Gastroesophageal sphincter (tissue), 4 donors: ENCODE results near the gene CCN5. TPM values are rescaled to one million over a fixed set of nuclear protein-coding genes. Genes with fewer than 3 reads are reported as not detected.
A peak's percentile ranks its signal among the peaks of the same experiment; 100 is the strongest.

Experiments
- ATAC-seq: fragments of 150-250 bp; one replicate; pipeline ENCODE4 v1.9.1; 2016; ENCODE audit warnings: mild to moderate bottlenecking, moderate library complexity
- H3K27ac ChIP-seq, 4 donors: fragments of 200-600 bp; sonication (generic) in 3 of 4; 1 replicate in 3 of 4; 2 replicates in 1 of 4; pipeline ENCODE4 v1.5.1; 2016 to 2019
- H3K27me3 ChIP-seq: fragments of 200-600 bp; sonication (generic); one replicate; pipeline ENCODE4 v1.5.1; 2019
- H3K36me3 ChIP-seq, 2 donors: fragments of 200-600 bp; sonication (generic); one replicate each; pipeline ENCODE4 v1.5.1; 2019; ENCODE audit warnings: control low read depth in 1 of 2
- H3K4me1 ChIP-seq, 3 donors: fragments of 200-600 bp; sonication (generic); 1 replicate in 2 of 3; 2 replicates in 1 of 3; pipeline ENCODE4 v1.5.1; 2016 to 2019; ENCODE audit warnings: control low read depth in 2 of 3
- H3K4me3 ChIP-seq, 2 donors: fragments of 200-600 bp; sonication (generic); one replicate each; pipeline ENCODE4 v1.5.1; 2019; ENCODE audit warnings: mild to moderate bottlenecking in 1 of 2, moderate library complexity in 1 of 2
- H3K9me3 ChIP-seq, 3 donors: fragments of 200-600 bp; sonication (generic); one replicate each; pipeline ENCODE4 v1.5.1; 2017 to 2019; ENCODE audit warnings: control low read depth in 2 of 3
- CTCF ChIP-seq, 4 experiments: fragments of 200-600 bp in 2 of 4; fragments of 450-650 bp in 2 of 4; sonication (generic) in 1 of 4; IDR thresholded peaks; one replicate each; pipeline ENCODE4 v1.5.1; 2017 to 2019; ENCODE audit warnings: antibody characterized with exemption in 4 of 4, mild to moderate bottlenecking in 2 of 4, moderate library complexity in 2 of 4
- EP300 ChIP-seq: sonication (generic); formaldehyde crosslinking; IDR thresholded peaks from one replicate; pipeline ENCODE4 v1.6.1; 2017; ENCODE audit warnings: antibody characterized with exemption, mild to moderate bottlenecking
- POLR2A ChIP-seq, 2 donors: fragments of 450-650 bp; IDR thresholded peaks; one replicate each; pipeline ENCODE4 v1.6.1; 2017; ENCODE audit warnings: antibody characterized with exemption in 2 of 2, mild to moderate bottlenecking in 2 of 2, moderate library complexity in 1 of 2
- POLR2AphosphoS5 ChIP-seq: sonication (generic); formaldehyde crosslinking; IDR thresholded peaks from one replicate; pipeline ENCODE4 v1.6.1; 2017; ENCODE audit warnings: antibody characterized with exemption
- WGBS, 2 donors: methylation state at CpG; one replicate each; pipeline ENCODE4 v1.1.5; 2018; ENCODE audit warnings: low coverage in 1 of 2; 5-methylcytosine and 5-hydroxymethylcytosine counted together
- total RNA-seq, 4 donors: library from RNA; depleted of rRNA; stranded (reverse); fragments of >200 nt; gene quantifications; one replicate each; pipeline ENCODE4 v1.1.0, GENCODE V29; 2016

The CCN5 gene
- total RNA-seq, 4 donors from 2014 or later, result 52.9 to 359 (median 146) TPM

GRCh38 chr20:44737116-44737515, 21.9 kb downstream of the CCN5 start:
- H3K4me3 ChIP-seq, result no peak overlapping the region
- H3K4me1 ChIP-seq, result peaks cover 0 to 51% (median 0%) of the 10 kb centered on the region in 3 donors
- no peaks in the 10 kb centered on the region for H3K9me3 ChIP-seq
- H3K27me3 ChIP-seq, result no peaks in the 10 kb centered on the region
- TF ChIP-seq CTCF (IDR thresholded peaks at IDR 0.05) (no peak), POLR2A (IDR thresholded peaks at IDR 0.05) (no peak), POLR2AphosphoS5 (no peak), EP300 (no peak)
- H3K36me3 ChIP-seq, result no peaks in the 10 kb centered on the region
- 94 to 100% methylated on average over 1 to 3 of the region's 4 CpGs for WGBS, 2 donors
- H3K27ac ChIP-seq, result no peak overlapping the region
- no peak for ATAC-seq

- Histone ChIP-seq H3K27ac (peak overlapping the region in 1 of 4 donors; percentile 37), H3K4me3 (no peak overlapping the region), H3K36me3 (no peaks in the 10 kb centered on the region), H3K27me3 (no peaks in the 10 kb centered on the region), H3K9me3 (no peaks in the 10 kb centered on the region), H3K4me1 (peaks cover 0 to 56% (median 0%) of the 10 kb centered on the region in 3 donors)
- peak; percentile 59 for ATAC-seq
- TF ChIP-seq POLR2AphosphoS5 (no peak), POLR2A (IDR thresholded peaks at IDR 0.05) (no peak), EP300 (no peak), CTCF (IDR thresholded peaks at IDR 0.05) (no peak)
- WGBS, 2 donors, result 46 to 60% methylated on average over 3 to 5 of the region's 7 CpGs
Measured at GRCh38 chr20:44738813-44739477, 23.8 kb downstream of the CCN5 start.

- Histone ChIP-seq H3K9me3 (no peaks in the 10 kb centered on the region), H3K27ac (peak overlapping the region in 1 of 4 donors; percentile 6), H3K4me3 (no peak overlapping the region), H3K36me3 (no peaks in the 10 kb centered on the region), H3K27me3 (no peaks in the 10 kb centered on the region), H3K4me1 (peaks cover 0 to 56% (median 0%) of the 10 kb centered on the region in 3 donors)
- WGBS, 2 donors, result 20 to 50% methylated on average over 1 of the region's 2 CpGs
- no peak for TF ChIP-seq EP300
- no peak for TF ChIP-seq CTCF (IDR thresholded peaks at IDR 0.05)
- TF ChIP-seq POLR2A (IDR thresholded peaks at IDR 0.05), result no peak
- TF ChIP-seq POLR2AphosphoS5, result no peak
- ATAC-seq, result no peak
Measured at GRCh38 chr20:44739942-44740341, 24.8 kb downstream of the CCN5 start.

- H3K27me3 ChIP-seq, result no peaks in the 10 kb centered on the region
- no peak overlapping the region for H3K4me3 ChIP-seq
- peaks cover 0 to 67% (median 13%) of the 10 kb centered on the region in 3 donors for H3K4me1 ChIP-seq
- ATAC-seq, result no peak
- H3K27ac ChIP-seq, result peak overlapping the region; percentile 25 to 73 (median 62)
- no peaks in the 10 kb centered on the region for H3K36me3 ChIP-seq
- TF ChIP-seq POLR2AphosphoS5 (no peak), POLR2A (IDR thresholded peaks at IDR 0.05) (no peak), EP300 (no peak), CTCF (IDR thresholded peaks at IDR 0.05) (no peak)
- H3K9me3 ChIP-seq, result no peaks in the 10 kb centered on the region
- WGBS, 2 donors, result 67 to 77% methylated on average over 3 to 6 of the region's 14 CpGs
Measured at GRCh38 chr20:44742304-44743079, 27.3 kb downstream of the CCN5 start.
